PFSK-1 (cell line): ENCODE measurements around the gene FRMD3.

Source experiments
- POLR2AphosphoS5 ChIP-seq: IDR thresholded peaks from 2 replicates; pipeline ENCODE4 v1.6.1; 2012; ENCODE audit warnings: low read depth, mild to moderate bottlenecking, control low read depth, low read length, moderate library complexity
- SIN3A ChIP-seq: IDR thresholded peaks from 2 replicates; pipeline ENCODE4 v1.6.1; 2012; ENCODE audit warnings: mild to moderate bottlenecking, low read length, moderate library complexity, borderline replicate concordance; ENCODE audit not compliant: insufficient read depth
- TAF1 ChIP-seq: IDR thresholded peaks from 2 replicates; pipeline ENCODE4 v1.6.1; 2012; ENCODE audit warnings: low read length, control low read depth, borderline replicate concordance; ENCODE audit not compliant: insufficient read depth
- TF ChIP-seq, protein P1 (sequence below), 2 experiments: IDR thresholded peaks; 2 replicates each; pipeline versions ENCODE4 v1.6.1 to v1.8.0; 2011 to 2012; ENCODE audit warnings: low read depth in 2 of 2, low read length in 2 of 2, control low read depth in 1 of 2, inconsistent platforms in 1 of 2, mild to moderate bottlenecking in 1 of 2, moderate library complexity in 1 of 2; ENCODE audit not compliant: insufficient read depth in 1 of 2

- TF ChIP-seq POLR2AphosphoS5 (no peak), SIN3A (no peak), TAF1 (no peak)
- TF ChIP-seq, protein P1, sequence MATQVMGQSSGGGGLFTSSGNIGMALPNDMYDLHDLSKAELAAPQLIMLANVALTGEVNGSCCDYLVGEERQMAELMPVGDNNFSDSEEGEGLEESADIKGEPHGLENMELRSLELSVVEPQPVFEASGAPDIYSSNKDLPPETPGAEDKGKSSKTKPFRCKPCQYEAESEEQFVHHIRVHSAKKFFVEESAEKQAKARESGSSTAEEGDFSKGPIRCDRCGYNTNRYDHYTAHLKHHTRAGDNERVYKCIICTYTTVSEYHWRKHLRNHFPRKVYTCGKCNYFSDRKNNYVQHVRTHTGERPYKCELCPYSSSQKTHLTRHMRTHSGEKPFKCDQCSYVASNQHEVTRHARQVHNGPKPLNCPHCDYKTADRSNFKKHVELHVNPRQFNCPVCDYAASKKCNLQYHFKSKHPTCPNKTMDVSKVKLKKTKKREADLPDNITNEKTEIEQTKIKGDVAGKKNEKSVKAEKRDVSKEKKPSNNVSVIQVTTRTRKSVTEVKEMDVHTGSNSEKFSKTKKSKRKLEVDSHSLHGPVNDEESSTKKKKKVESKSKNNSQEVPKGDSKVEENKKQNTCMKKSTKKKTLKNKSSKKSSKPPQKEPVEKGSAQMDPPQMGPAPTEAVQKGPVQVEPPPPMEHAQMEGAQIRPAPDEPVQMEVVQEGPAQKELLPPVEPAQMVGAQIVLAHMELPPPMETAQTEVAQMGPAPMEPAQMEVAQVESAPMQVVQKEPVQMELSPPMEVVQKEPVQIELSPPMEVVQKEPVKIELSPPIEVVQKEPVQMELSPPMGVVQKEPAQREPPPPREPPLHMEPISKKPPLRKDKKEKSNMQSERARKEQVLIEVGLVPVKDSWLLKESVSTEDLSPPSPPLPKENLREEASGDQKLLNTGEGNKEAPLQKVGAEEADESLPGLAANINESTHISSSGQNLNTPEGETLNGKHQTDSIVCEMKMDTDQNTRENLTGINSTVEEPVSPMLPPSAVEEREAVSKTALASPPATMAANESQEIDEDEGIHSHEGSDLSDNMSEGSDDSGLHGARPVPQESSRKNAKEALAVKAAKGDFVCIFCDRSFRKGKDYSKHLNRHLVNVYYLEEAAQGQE (IDR thresholded peaks at IDR 0.05; ENCODE audit: insufficient read depth in 1 of 2, low read depth in 2 of 2, low read length in 2 of 2), result no peak
Observed at GRCh38 chr9:83299094-83299493, 239.1 kb downstream of the FRMD3 start.
